GM18511 (cell line): ENCODE results near the gene NFATC1.

Experiments
- ATAC-seq: cut with Tn5 transposase; IDR thresholded peaks from one replicate; pipeline ENCODE4 v1.9.1; 2021; ENCODE audit warnings: mild to moderate bottlenecking, moderate library complexity; ENCODE audit not compliant: unreplicated experiment

The NFATC1 gene

GRCh38 chr18:79485788-79486355 lies 90.1 kb downstream of the NFATC1 start:
- ATAC-seq, result no peak

GRCh38 chr18:79486356-79487182 lies 90.8 kb downstream of the NFATC1 start:
- no peak for ATAC-seq

- ATAC-seq, result no peak
Measured at GRCh38 chr18:79487183-79487800, 91.6 kb downstream of the NFATC1 start.

- ATAC-seq, result no peak
Measured at GRCh38 chr18:79487801-79488201, 92.1 kb downstream of the NFATC1 start.

GRCh38 chr18:79488311-79489050 lies 92.8 kb downstream of the NFATC1 start:
- ATAC-seq, result no peak

- ATAC-seq, result no peak
Measured at GRCh38 chr18:79489051-79489898, 93.5 kb downstream of the NFATC1 start.

GRCh38 chr18:79489899-79490625 lies 94.3 kb downstream of the NFATC1 start:
- no peak for ATAC-seq

GRCh38 chr18:79490626-79491041 lies 94.9 kb downstream of the NFATC1 start:
- no peak for ATAC-seq

GRCh38 chr18:79491081-79491551 lies 95.4 kb downstream of the NFATC1 start:
- no peak for ATAC-seq

GRCh38 chr18:79493211-79493800 lies 97.6 kb downstream of the NFATC1 start:
- no peak for ATAC-seq

GRCh38 chr18:79493801-79494211 lies 98.1 kb downstream of the NFATC1 start:
- no peak for ATAC-seq

- ATAC-seq, result no peak
Measured at GRCh38 chr18:79494936-79495335, 99.2 kb downstream of the NFATC1 start.

GRCh38 chr18:79495591-79496071 lies 99.9 kb downstream of the NFATC1 start:
- ATAC-seq, result no peak

GRCh38 chr18:79496237-79496977 lies 100.7 kb downstream of the NFATC1 start:
- no peak for ATAC-seq

GRCh38 chr18:79496978-79497637 lies 101.4 kb downstream of the NFATC1 start:
- ATAC-seq, result peak; percentile 62

- ATAC-seq, result peak; percentile 89
Measured at GRCh38 chr18:79497638-79498081, 101.9 kb downstream of the NFATC1 start.

- no peak for ATAC-seq
Measured at GRCh38 chr18:79498662-79499061, 102.9 kb downstream of the NFATC1 start.

- no peak for ATAC-seq
Measured at GRCh38 chr18:79501006-79501405, 105.3 kb downstream of the NFATC1 start.
